H9 (cell line): ENCODE measurements around the gene H6PD. TPM values are rescaled to one million over a fixed set of nuclear protein-coding genes. Genes with fewer than 3 reads are reported as not detected.

Experiments
- DNase-seq: peaks from one replicate; pipeline ENCODE4 v3.0.0-alpha.2; 2017
- H2AFZ ChIP-seq: one replicate; pipeline ENCODE4 v1.6.1; 2013; ENCODE audit warnings: mild to moderate bottlenecking, low read length, control low read depth, moderate library complexity
- H2AK5ac ChIP-seq: 2 replicates; pipeline ENCODE4 v1.6.1; 2013; ENCODE audit warnings: low read length, control low read depth, mixed read lengths; ENCODE audit not compliant: insufficient read length
- H2BK120ac ChIP-seq: one replicate; pipeline ENCODE4 v1.6.1; 2013; ENCODE audit warnings: low read depth, mild to moderate bottlenecking, low read length, control low read depth, inconsistent platforms; ENCODE audit not compliant: poor library complexity, severe bottlenecking
- H2BK12ac ChIP-seq: 2 replicates; pipeline ENCODE4 v1.6.1; 2013; ENCODE audit warnings: low read length, control low read depth, mixed read lengths, low read depth; ENCODE audit not compliant: insufficient read length
- H2BK15ac ChIP-seq: 2 replicates; pipeline ENCODE4 v1.6.1; 2013; ENCODE audit warnings: low read depth, low read length, control low read depth
- H2BK20ac ChIP-seq: one replicate; pipeline ENCODE4 v1.6.1; 2013; ENCODE audit warnings: low read depth, mild to moderate bottlenecking, low read length, control low read depth, inconsistent platforms; ENCODE audit not compliant: poor library complexity, severe bottlenecking
- H2BK5ac ChIP-seq: 2 replicates; pipeline ENCODE4 v1.6.1; 2013; ENCODE audit warnings: low read length, control low read depth, mixed read lengths; ENCODE audit not compliant: insufficient read length
- H3K14ac ChIP-seq: 2 replicates; pipeline ENCODE4 v1.6.1; 2013; ENCODE audit warnings: low read length, control low read depth; ENCODE audit not compliant: insufficient read depth
- H3K18ac ChIP-seq: 2 replicates; pipeline ENCODE4 v1.6.1; 2013; ENCODE audit warnings: low read depth, mild to moderate bottlenecking, mixed read lengths, low read length, control low read depth; ENCODE audit not compliant: insufficient read length
- H3K23ac ChIP-seq: 2 replicates; pipeline ENCODE4 v1.6.1; 2013; ENCODE audit warnings: low read length, control low read depth, mixed read lengths, low read depth; ENCODE audit not compliant: insufficient read length
- H3K23me2 ChIP-seq: 2 replicates; pipeline ENCODE4 v1.6.1; 2013; ENCODE audit warnings: low read depth, mild to moderate bottlenecking, mixed read lengths, low read length, control low read depth; ENCODE audit not compliant: insufficient read length, poor library complexity, severe bottlenecking
- H3K27ac ChIP-seq: 2 replicates; pipeline ENCODE4 v1.5.1; 2013; ENCODE audit warnings: low read length, control low read depth, mixed read lengths, low read depth; ENCODE audit not compliant: insufficient read length
- H3K27me3 ChIP-seq: 2 replicates; pipeline ENCODE4 v1.6.1; 2013; ENCODE audit warnings: low read length, control low read depth, inconsistent platforms; ENCODE audit not compliant: insufficient read depth
- H3K4ac ChIP-seq: 2 replicates; pipeline ENCODE4 v1.6.1; 2013; ENCODE audit warnings: low read depth, mild to moderate bottlenecking, control low read depth, inconsistent platforms, low read length, moderate library complexity
- H3K4me1 ChIP-seq: 2 replicates; pipeline ENCODE4 v1.6.1; 2013; ENCODE audit warnings: low read length, control low read depth, inconsistent platforms; ENCODE audit not compliant: insufficient read depth
- H3K4me2 ChIP-seq: 2 replicates; pipeline ENCODE4 v1.6.1; 2013; ENCODE audit warnings: low read length, control low read depth, mixed read lengths; ENCODE audit not compliant: insufficient read length, insufficient read depth
- H3K56ac ChIP-seq: 2 replicates; pipeline ENCODE4 v1.6.1; 2013; ENCODE audit warnings: low read depth, mild to moderate bottlenecking, mixed read lengths, low read length, control low read depth; ENCODE audit not compliant: insufficient read length
- H3K79me1 ChIP-seq: 2 replicates; pipeline ENCODE4 v1.6.1; 2013; ENCODE audit warnings: low read depth, mild to moderate bottlenecking, moderate library complexity, low read length, control low read depth, inconsistent platforms; ENCODE audit not compliant: insufficient read depth, poor library complexity, severe bottlenecking
- H3K79me2 ChIP-seq: 2 replicates; pipeline ENCODE4 v1.6.1; 2013; ENCODE audit warnings: low read length, control low read depth, inconsistent platforms; ENCODE audit not compliant: insufficient read depth
- H3K9ac ChIP-seq: 2 replicates; pipeline ENCODE4 v1.6.1; 2013; ENCODE audit warnings: low read length, control low read depth, mixed read lengths; ENCODE audit not compliant: insufficient read length; ENCODE audit errors: extremely low read depth
- H3K9me3 ChIP-seq: one replicate; pipeline ENCODE4 v1.6.1; 2013; ENCODE audit warnings: low read depth, low read length, inconsistent platforms; ENCODE audit not compliant: control insufficient read depth
- H3T11ph ChIP-seq: one replicate; pipeline ENCODE4 v1.6.1; 2013; ENCODE audit warnings: mild to moderate bottlenecking, low read length, control low read depth, inconsistent platforms
- H4K20me1 ChIP-seq: one replicate; pipeline ENCODE4 v1.6.1; 2013; ENCODE audit not compliant: control insufficient read depth, insufficient read length, insufficient read depth
- H4K5ac ChIP-seq: 2 replicates; pipeline ENCODE4 v1.6.1; 2013; ENCODE audit warnings: low read depth, mild to moderate bottlenecking, mixed read lengths, low read length, control low read depth; ENCODE audit not compliant: insufficient read length
- H4K8ac ChIP-seq: replicated peaks from 2 replicates; pipeline ENCODE4 v1.6.1; 2013; ENCODE audit warnings: low read length, control low read depth, mixed read lengths, low read depth; ENCODE audit not compliant: insufficient read length
- H4K91ac ChIP-seq: 2 replicates; pipeline ENCODE4 v1.6.1; 2013; ENCODE audit warnings: low read depth, mild to moderate bottlenecking, moderate library complexity, mixed read lengths, low read length, control low read depth; ENCODE audit not compliant: insufficient read length
- H3K27ac Mint-ChIP-seq, 3 experiments: 2 replicates in 2 of 3; 3 replicates in 1 of 3; pipeline ENCODE4 v1.8.0; 2020 to 2021; ENCODE audit warnings: mixed read lengths in 3 of 3, mild to moderate bottlenecking in 1 of 3, moderate library complexity in 1 of 3
- H3K27me3 Mint-ChIP-seq: 2 replicates; pipeline ENCODE4 v1.8.0; 2021; ENCODE audit warnings: low read depth, mild to moderate bottlenecking, moderate library complexity, mixed read lengths
- H3K36me3 Mint-ChIP-seq, 3 experiments: 2 replicates in 2 of 3; 3 replicates in 1 of 3; pipeline ENCODE4 v1.8.0; 2020 to 2021; ENCODE audit warnings: low read depth in 3 of 3, mixed read lengths in 3 of 3; ENCODE audit not compliant: insufficient read depth in 1 of 3
- H3K4me1 Mint-ChIP-seq, 2 experiments: 2 replicates each; pipeline ENCODE4 v1.8.0; 2020; ENCODE audit warnings: mixed read lengths in 2 of 2
- H3K4me3 Mint-ChIP-seq, 2 experiments: 2 replicates in 1 of 2; 3 replicates in 1 of 2; pipeline ENCODE4 v1.8.0; 2020 to 2021; ENCODE audit warnings: mild to moderate bottlenecking in 2 of 2, mixed read lengths in 2 of 2, moderate library complexity in 1 of 2
- H3K9me3 Mint-ChIP-seq, 2 experiments: 2 replicates in 1 of 2; 3 replicates in 1 of 2; pipeline ENCODE4 v1.8.0; 2020; ENCODE audit warnings: mild to moderate bottlenecking in 2 of 2, mixed read lengths in 2 of 2, moderate library complexity in 1 of 2
- WGBS: extraction: QIAGEN DNeasy Blood & Tissue Kit; methylation state at CpG from one replicate; pipeline ENCODE4 v1.1.7; 2013; ENCODE audit warnings: missing lambda C conversion rate, low lambda C conversion rate, mixed read lengths; ENCODE audit not compliant: insufficient read length; ENCODE audit errors: extremely low coverage; 5-methylcytosine and 5-hydroxymethylcytosine counted together
- total RNA-seq: library from RNA; stranded (reverse); gene quantifications from 2 replicates; pipeline ENCODE4 v1.2.1, GENCODE V29; 2021
- TF ChIP-seq, protein P1 (sequence below): fragments of 200-600 bp; sonication (generic); conservative IDR thresholded peaks from 3 replicates; pipeline ENCODE4 v1.8.0; 2021; ENCODE audit warnings: antibody characterized with exemption, mild to moderate bottlenecking

H6PD gene
- total RNA-seq, 1 experiment from 2014 or later = 7.9 TPM

DNA sequence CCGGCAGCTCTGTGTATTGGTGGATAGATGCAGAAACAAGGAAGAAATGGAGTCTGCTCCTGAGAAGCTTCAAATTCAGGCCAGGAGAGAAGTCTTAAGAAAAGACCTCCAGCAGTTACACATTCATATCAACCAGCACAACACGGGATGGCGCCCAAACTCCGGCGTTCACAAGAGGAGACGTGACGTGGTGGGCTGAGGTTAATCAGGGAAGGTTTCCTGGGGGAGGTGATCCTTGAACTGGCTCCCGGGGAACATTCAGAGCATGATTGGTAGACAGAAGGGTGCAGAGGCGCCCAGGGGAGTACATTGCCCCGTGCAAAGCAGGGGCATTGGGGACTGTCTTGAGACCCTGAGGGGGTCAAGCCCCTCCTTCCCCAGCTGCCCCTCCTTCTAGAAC lies 30.5 kb downstream of the H6PD start:
- no peak overlapping the region for H3K27ac Mint-ChIP-seq
- no peak overlapping the region for H2BK5ac ChIP-seq
- H2AFZ ChIP-seq = no peak overlapping the region
- H3K27me3 ChIP-seq = no peaks in the 10 kb centered on the region
- TF ChIP-seq, protein P1, sequence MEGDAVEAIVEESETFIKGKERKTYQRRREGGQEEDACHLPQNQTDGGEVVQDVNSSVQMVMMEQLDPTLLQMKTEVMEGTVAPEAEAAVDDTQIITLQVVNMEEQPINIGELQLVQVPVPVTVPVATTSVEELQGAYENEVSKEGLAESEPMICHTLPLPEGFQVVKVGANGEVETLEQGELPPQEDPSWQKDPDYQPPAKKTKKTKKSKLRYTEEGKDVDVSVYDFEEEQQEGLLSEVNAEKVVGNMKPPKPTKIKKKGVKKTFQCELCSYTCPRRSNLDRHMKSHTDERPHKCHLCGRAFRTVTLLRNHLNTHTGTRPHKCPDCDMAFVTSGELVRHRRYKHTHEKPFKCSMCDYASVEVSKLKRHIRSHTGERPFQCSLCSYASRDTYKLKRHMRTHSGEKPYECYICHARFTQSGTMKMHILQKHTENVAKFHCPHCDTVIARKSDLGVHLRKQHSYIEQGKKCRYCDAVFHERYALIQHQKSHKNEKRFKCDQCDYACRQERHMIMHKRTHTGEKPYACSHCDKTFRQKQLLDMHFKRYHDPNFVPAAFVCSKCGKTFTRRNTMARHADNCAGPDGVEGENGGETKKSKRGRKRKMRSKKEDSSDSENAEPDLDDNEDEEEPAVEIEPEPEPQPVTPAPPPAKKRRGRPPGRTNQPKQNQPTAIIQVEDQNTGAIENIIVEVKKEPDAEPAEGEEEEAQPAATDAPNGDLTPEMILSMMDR = no peak
- H3K23ac ChIP-seq = no peak overlapping the region
- no peak overlapping the region for H3K14ac ChIP-seq
- no peaks in the 10 kb centered on the region for H4K20me1 ChIP-seq
- no peak overlapping the region for H2BK15ac ChIP-seq
- no peak overlapping the region for H4K8ac ChIP-seq
- no peak overlapping the region for H3K4ac ChIP-seq
- H2BK120ac ChIP-seq = no peak overlapping the region
- H3K4me1 Mint-ChIP-seq = peaks cover 9 to 24% of the 10 kb centered on the region in 2 experiments
- no peak overlapping the region for H3K9ac ChIP-seq
- WGBS = no CpG with 5 or more reads among the region's 10 CpGs
- no peaks in the 10 kb centered on the region for H3K4me1 ChIP-seq
- H3K9me3 ChIP-seq = no peaks in the 10 kb centered on the region
- H2BK20ac ChIP-seq = no peak overlapping the region
- no peak overlapping the region for H3K4me2 ChIP-seq
- no peak overlapping the region for H3K56ac ChIP-seq
- no peak overlapping the region for H4K91ac ChIP-seq
- H3K79me1 ChIP-seq = no peaks in the 10 kb centered on the region
- no peak overlapping the region for H2AK5ac ChIP-seq
- H3K4me3 Mint-ChIP-seq = no peak overlapping the region
- H3K23me2 ChIP-seq = no peaks in the 10 kb centered on the region
- H3K9me3 Mint-ChIP-seq = peaks cover 5 to 9% of the 10 kb centered on the region in 2 experiments; a peak in 4 of 5 replicates
- no peak overlapping the region for H3T11ph ChIP-seq
- H3K27ac ChIP-seq = no peak overlapping the region
- H3K27me3 Mint-ChIP-seq = peaks cover 3% of the 10 kb centered on the region
- H3K36me3 Mint-ChIP-seq = peaks cover 3 to 17% (median 8%) of the 10 kb centered on the region in 3 experiments; a peak in 5 of 7 replicates
- no peak for DNase-seq
- no peak overlapping the region for H3K18ac ChIP-seq
- no peak overlapping the region for H4K5ac ChIP-seq
- H2BK12ac ChIP-seq = no peak overlapping the region
- no peaks in the 10 kb centered on the region for H3K79me2 ChIP-seq
